ENCODE measurements around the gene SBF2. TPM values are rescaled to one million over a fixed set of nuclear protein-coding genes. Genes with fewer than 3 reads are reported as not detected.

SBF2 gene
- polyA plus RNA-seq, 1 donor from 2014 or later = 53.4 TPM

- TF ChIP-seq RAD21 (conservative IDR thresholded peaks at IDR 0.05) (no peak), MXI1 (conservative IDR thresholded peaks at IDR 0.05; ENCODE audit: poor library complexity, severe bottlenecking) (no peak), REST (IDR thresholded peaks at IDR 0.05; ENCODE audit: borderline replicate concordance) (no peak), EP300 (conservative IDR thresholded peaks at IDR 0.05; ENCODE audit: poor library complexity, severe bottlenecking) (no peak), SMC3 (conservative IDR thresholded peaks at IDR 0.05; ENCODE audit: poor library complexity) (no peak), CTCF (IDR thresholded peaks at IDR 0.05; ENCODE audit: poor library complexity, severe bottlenecking) (no peak), EZH2 (IDR thresholded peaks at IDR 0.05; ENCODE audit: borderline replicate concordance, insufficient read depth, low read length, poor library complexity, severe bottlenecking) (no peak), TAF1 (IDR thresholded peaks at IDR 0.05; ENCODE audit: low read depth) (no peak), POLR2AphosphoS5 (IDR thresholded peaks at IDR 0.05) (no peak)
- no peaks in the 10 kb centered on the region for H3K9me2 ChIP-seq (ENCODE audit: insufficient read depth, low read length)
- H3K79me2 ChIP-seq (replicated peaks; ENCODE audit: insufficient read depth, low read length) = no peaks in the 10 kb centered on the region
- H3K27me3 ChIP-seq (ENCODE audit: insufficient read depth, low read depth, low read length) = no peaks in the 10 kb centered on the region
- H3K36me3 ChIP-seq (ENCODE audit: insufficient read depth, low read length) = peaks cover 6% of the 10 kb centered on the region
- H4K20me1 ChIP-seq (ENCODE audit: insufficient read depth) = no peaks in the 10 kb centered on the region
- H3K9me3 ChIP-seq (ENCODE audit: low read length) = no peaks in the 10 kb centered on the region
- H3K9ac ChIP-seq (ENCODE audit: low read length) = no peak overlapping the region
- H3K27ac ChIP-seq (ENCODE audit: low read length) = no peak overlapping the region
- no peak overlapping the region for H3K4me2 ChIP-seq (ENCODE audit: low read length)
- H3F3A ChIP-seq (ENCODE audit: insufficient read depth, low read length, poor library complexity, severe bottlenecking) = no peaks in the 10 kb centered on the region
- no peak overlapping the region for H3K4me3 ChIP-seq (ENCODE audit: low read length)
- H2AFZ ChIP-seq (ENCODE audit: low read depth, low read length) = no peak overlapping the region
Measured at GRCh38 chr11:9787260-9787659, 506.8 kb downstream of the SBF2 start.

- Histone ChIP-seq H3K9ac (ENCODE audit: low read length) (no peak overlapping the region), H2AFZ (ENCODE audit: low read depth, low read length) (no peak overlapping the region), H3F3A (ENCODE audit: insufficient read depth, low read length, poor library complexity, severe bottlenecking) (no peaks in the 10 kb centered on the region), H3K9me2 (ENCODE audit: insufficient read depth, low read length) (no peaks in the 10 kb centered on the region), H4K20me1 (ENCODE audit: insufficient read depth) (no peaks in the 10 kb centered on the region), H3K4me3 (ENCODE audit: low read length) (no peak overlapping the region), H3K36me3 (ENCODE audit: insufficient read depth, low read length) (peaks cover 18% of the 10 kb centered on the region), H3K4me2 (ENCODE audit: low read length) (no peak overlapping the region), H3K27me3 (ENCODE audit: insufficient read depth, low read depth, low read length) (no peaks in the 10 kb centered on the region), H3K27ac (ENCODE audit: low read length) (no peak overlapping the region), H3K79me2 (replicated peaks; ENCODE audit: insufficient read depth, low read length) (no peaks in the 10 kb centered on the region), H3K9me3 (ENCODE audit: low read length) (no peaks in the 10 kb centered on the region)
- TF ChIP-seq CTCF (IDR thresholded peaks at IDR 0.05; ENCODE audit: poor library complexity, severe bottlenecking) = no peak
- no peak for TF ChIP-seq EP300 (conservative IDR thresholded peaks at IDR 0.05; ENCODE audit: poor library complexity, severe bottlenecking)
- no peak for TF ChIP-seq TAF1 (IDR thresholded peaks at IDR 0.05; ENCODE audit: low read depth)
- no peak for TF ChIP-seq POLR2AphosphoS5 (IDR thresholded peaks at IDR 0.05)
- no peak for TF ChIP-seq RAD21 (conservative IDR thresholded peaks at IDR 0.05)
- TF ChIP-seq EZH2 (IDR thresholded peaks at IDR 0.05; ENCODE audit: borderline replicate concordance, insufficient read depth, low read length, poor library complexity, severe bottlenecking) = no peak
- no peak for TF ChIP-seq MXI1 (conservative IDR thresholded peaks at IDR 0.05; ENCODE audit: poor library complexity, severe bottlenecking)
- no peak for TF ChIP-seq REST (IDR thresholded peaks at IDR 0.05; ENCODE audit: borderline replicate concordance)
- no peak for TF ChIP-seq SMC3 (conservative IDR thresholded peaks at IDR 0.05; ENCODE audit: poor library complexity)
Measured at GRCh38 chr11:9784602-9785315, 509.3 kb downstream of the SBF2 start.
